HepG2 (cell line): Measurements from ENCODE around the gene TRPV2. TPM values are rescaled to one million over a fixed set of nuclear protein-coding genes. Genes with fewer than 3 reads are reported as not detected.

Source experiments
- ATAC-seq: fragments of 200-7000 bp; cut with Tn5 transposase; 3 replicates; pipeline ENCODE4 v1.9.1; 2020; ENCODE audit warnings: mild to moderate bottlenecking, moderate library complexity
- BruUV-seq: library from RNA; stranded (reverse); fragments of 400-500 nt; replicated peaks from 2 replicates; lab custom pipeline; 2021; lab: Mats Ljungman, UMichigan
- CTCF ChIA-PET: fragments of 300-600 bp; formaldehyde crosslinking; extraction: SDS; loops from one replicate; lab custom pipeline; 2021; ENCODE audit warnings: low total read pairs, inconsistent platforms, low intra/inter-chr PET ratio; lab: Yijun Ruan, JAX
- POLR2A ChIA-PET: fragments of 350-600 bp; sonication (Branson Sonifier 250); formaldehyde crosslinking; loops from one replicate; lab custom pipeline; 2020; ENCODE audit warnings: antibody characterized with exemption, inconsistent platforms; lab: Yijun Ruan, JAX
- DNase-seq: peaks from one replicate; pipeline ENCODE4 v3.0.0-alpha.2; 2015; ENCODE audit warnings: low spot score
- FAIRE-seq: peaks from 3 replicates; lab custom pipeline; 2011; peaks lifted over from hg19 to GRCh38; lab: Jason Lieb, UNC
- H2AFZ ChIP-seq: one replicate; pipeline ENCODE4 v1.6.1; 2011; ENCODE audit warnings: low read length, inconsistent platforms
- H3K27ac ChIP-seq: fragments of 300-600 bp; 3 replicates; pipeline ENCODE4 v1.8.0; 2011; ENCODE audit warnings: mixed run types, mild to moderate bottlenecking, mixed read lengths, low read length, inconsistent platforms; ENCODE audit not compliant: insufficient read depth; ENCODE audit errors: extremely low read length
- H3K27me3 ChIP-seq, 2 experiments: fragments of 200-600 bp in 1 of 2; 2 replicates in 1 of 2; 3 replicates in 1 of 2; pipeline versions ENCODE4 v1.6.0 to v1.8.0; 2011; ENCODE audit warnings: low read length in 2 of 2, mild to moderate bottlenecking in 2 of 2, moderate library complexity in 2 of 2, inconsistent platforms in 1 of 2; ENCODE audit not compliant: insufficient read depth in 2 of 2, control insufficient read depth in 1 of 2
- H3K36me3 ChIP-seq, 2 experiments: fragments of 200-600 bp in 1 of 2; replicated peaks in 1 of 2; 2 replicates in 1 of 2; 3 replicates in 1 of 2; pipeline versions ENCODE4 v1.5.1 to v1.8.0; 2011; ENCODE audit warnings: low read length in 2 of 2, inconsistent platforms in 1 of 2; ENCODE audit not compliant: insufficient read depth in 2 of 2, control insufficient read depth in 1 of 2
- H3K4me1 ChIP-seq: 2 replicates; pipeline ENCODE4 v1.5.1; 2012; ENCODE audit warnings: low read length, inconsistent platforms; ENCODE audit not compliant: insufficient read depth
- H3K4me2 ChIP-seq: 2 replicates; pipeline ENCODE4 v1.6.0; 2011; ENCODE audit warnings: low read depth, low read length, inconsistent platforms
- H3K4me3 ChIP-seq, 3 experiments: fragments of 200-600 bp in 1 of 3; sonication (generic), shearing (Covaris generic) in 1 of 3; replicated peaks in 1 of 3; 2 replicates each; pipeline ENCODE4 v1.5.1; 2011 to 2016; ENCODE audit warnings: low read length in 3 of 3, inconsistent platforms in 2 of 3, low read depth in 2 of 3, mild to moderate bottlenecking in 2 of 3, control low read depth in 1 of 3, mixed read lengths in 1 of 3; ENCODE audit not compliant: insufficient read depth in 1 of 3
- H3K79me2 ChIP-seq: one replicate; pipeline ENCODE4 v1.6.1; 2011; ENCODE audit warnings: low read length, inconsistent platforms; ENCODE audit not compliant: insufficient read depth
- H3K9ac ChIP-seq: 2 replicates; pipeline ENCODE4 v1.6.0; 2011; ENCODE audit warnings: mild to moderate bottlenecking, low read depth, low read length, inconsistent platforms; ENCODE audit not compliant: insufficient read depth
- H3K9me3 ChIP-seq: 2 replicates; pipeline ENCODE4 v1.5.1; 2012; ENCODE audit warnings: mild to moderate bottlenecking, low read length
- H4K20me1 ChIP-seq: 2 replicates; pipeline ENCODE4 v1.6.0; 2011; ENCODE audit warnings: inconsistent platforms, mild to moderate bottlenecking, low read length, moderate library complexity; ENCODE audit not compliant: insufficient read depth
- ARNT2 ChIP-seq: sonication (generic); formaldehyde crosslinking; IDR thresholded peaks from 2 replicates; pipeline ENCODE4 v1.8.0; 2022; ENCODE audit warnings: mild to moderate bottlenecking, low read depth, missing genetic modification reagents, moderate library complexity
- CREM ChIP-seq, 2 experiments: sonication (generic) in 1 of 2; formaldehyde crosslinking in 1 of 2; IDR thresholded peaks; 2 replicates each; pipeline versions ENCODE4 v1.4.0 to v1.6.1; 2016 to 2020; ENCODE audit warnings: antibody characterized with exemption in 1 of 2, mild to moderate bottlenecking in 1 of 2, missing genetic modification reagents in 1 of 2
- DMTF1 ChIP-seq: sonication (generic); formaldehyde crosslinking; IDR thresholded peaks from 2 replicates; pipeline ENCODE4 v1.4.0; 2020; ENCODE audit warnings: mild to moderate bottlenecking, missing genetic modification reagents
- EED ChIP-seq: sonication (generic); formaldehyde crosslinking; IDR thresholded peaks from 2 replicates; pipeline ENCODE4 v1.5.0; 2020; ENCODE audit warnings: mild to moderate bottlenecking, missing genetic modification reagents
- HNF4A ChIP-seq: sonication (generic); formaldehyde crosslinking; IDR thresholded peaks from 2 replicates; pipeline ENCODE4 v1.4.0; 2020; ENCODE audit warnings: missing genetic modification reagents
- NR2F1 ChIP-seq, 2 experiments: fragments of 450-650 bp in 1 of 2; formaldehyde crosslinking in 1 of 2; IDR thresholded peaks; 2 replicates each; pipeline versions ENCODE4 v1.5.0 to v1.6.1; 2016 to 2020; ENCODE audit warnings: mild to moderate bottlenecking in 1 of 2, missing compliant biosample characterization in 1 of 2, missing genetic modification reagents in 1 of 2, moderate library complexity in 1 of 2
- PPARG ChIP-seq: conservative IDR thresholded peaks from 2 replicates; pipeline ENCODE4 v1.6.1; 2016; ENCODE audit warnings: missing biosample characterization, missing genetic modification reagents
- RARA ChIP-seq: IDR thresholded peaks from 2 replicates; pipeline ENCODE4 v1.6.1; 2016; ENCODE audit warnings: missing genetic modification reagents, missing compliant biosample characterization
- RXRB ChIP-seq: IDR thresholded peaks from 2 replicates; pipeline ENCODE4 v1.6.1; 2016; ENCODE audit warnings: borderline replicate concordance, missing genetic modification reagents, missing compliant biosample characterization
- TAF1 ChIP-seq: sonication (generic); formaldehyde crosslinking; IDR thresholded peaks from 2 replicates; pipeline ENCODE4 v1.4.0; 2020; ENCODE audit warnings: missing genetic modification reagents
- TBL1XR1 ChIP-seq: fragments of 150-350 bp; IDR thresholded peaks from 2 replicates; pipeline ENCODE4 v1.6.1; 2014; ENCODE audit warnings: borderline replicate concordance, low read length; ENCODE audit not compliant: partially characterized antibody
- TEAD3 ChIP-seq: optimal IDR thresholded peaks from 2 replicates; pipeline ENCODE3; 2016; ENCODE audit warnings: borderline replicate concordance
- ZMAT3 ChIP-seq: sonication (generic); formaldehyde crosslinking; conservative IDR thresholded peaks from 2 replicates; pipeline ENCODE4 v1.7.0; 2021; ENCODE audit warnings: missing genetic modification reagents
- ZNF687 ChIP-seq: sonication (generic); formaldehyde crosslinking; IDR thresholded peaks from 2 replicates; pipeline ENCODE4 v1.5.1; 2020; ENCODE audit warnings: mild to moderate bottlenecking, missing genetic modification reagents, moderate library complexity
- WGBS: methylation state at CpG from one replicate; pipeline ENCODE4 v1.1.6; 2017; ENCODE audit warnings: low lambda C conversion rate; 5-methylcytosine and 5-hydroxymethylcytosine counted together
- in situ Hi-C: cut with HindIII; loops from 2 replicates; pipeline ENCODE4 v1.10.0; 2017; ENCODE audit warnings: low pct_unique_long_range_greater_than_20kb; ENCODE audit not compliant: extremely low pct_ligation_motif_present
- intact Hi-C: fragments of 100-400 bp; cut with micrococcal nuclease; formaldehyde crosslinking; loops from one replicate; pipeline ENCODE4 v1.10.0; 2022; ENCODE audit not compliant: unreplicated experiment
- polyA plus RNA-seq, 8 experiments: library from polyadenylated mRNA; depleted of rRNA in 3 of 8; stranded (reverse) in 7 of 8; unstranded in 1 of 8; fragments of >200 nt; fragmentation: Illumina TruSeq in 4 of 8; extraction: Trizol in 4 of 8; gene quantifications; 2 replicates each; pipeline versions ENCODE4 v1.2.1 to v1.2.3, GENCODE V29; 2011 to 2016; ENCODE audit warnings: low read depth in 4 of 8, missing spikeins in 1 of 8, mixed read lengths in 1 of 8; ENCODE audit not compliant: insufficient read depth in 1 of 8
- total RNA-seq, 5 experiments: library from RNA; depleted of rRNA; stranded (reverse); fragments of >200 nt; fragmentation: Illumina TruSeq; extraction: Trizol; gene quantifications; 2 replicates each; pipeline ENCODE4 v1.2.3, GENCODE V29; 2016; ENCODE audit warnings: low read depth in 1 of 5
- TF ChIP-seq, protein P1 (sequence below): sonication (generic); formaldehyde crosslinking; IDR thresholded peaks from 2 replicates; pipeline ENCODE4 v1.8.1; 2023; ENCODE audit warnings: mild to moderate bottlenecking, missing genetic modification reagents, borderline replicate concordance

The TRPV2 gene
- total and polyA plus RNA-seq, 2 of the 13 experiments (the other 11 are each of a cell fraction or from before 2014, with no cell fraction given), result 13.6 to 21.3 TPM

- TF ChIP-seq ZNF687 (CRISPR knock-in tag), result peak; percentile 52
- peak; percentile 32; the same call in 1 of the 2 replicates for TF ChIP-seq TAF1
These were observed 36.6 kb upstream of the TRPV2 start (continued) for GRCh38 chr17:16378636-16379282.

DNA sequence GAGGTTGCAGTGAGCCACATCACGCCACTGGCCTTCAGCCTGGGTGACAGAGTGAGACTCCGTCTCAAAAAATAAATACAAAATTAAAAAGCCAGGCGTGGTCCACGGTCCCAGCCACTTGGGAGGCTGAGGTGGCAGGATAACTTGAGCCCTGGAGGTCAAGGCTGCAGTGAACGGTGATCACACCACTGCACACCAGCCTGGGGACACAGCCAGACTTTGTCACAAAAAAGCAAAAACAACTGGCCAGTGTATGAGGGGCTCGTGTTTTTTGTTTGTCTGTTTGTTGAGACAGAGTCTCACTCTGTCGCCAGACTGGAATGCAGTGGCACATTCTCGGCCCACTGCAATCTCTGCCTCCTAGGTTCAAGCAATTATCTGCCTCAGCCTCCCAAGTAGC, 35.7 kb upstream of the TRPV2 start:
- peak overlapping the region in 1 of 3 experiments; percentile 40; a peak in 1 of 6 replicates for H3K4me3 ChIP-seq
- H3K9ac ChIP-seq, result no peak overlapping the region
- ChIA-PET POLR2A (interaction anchor here (1.5 to 2.0 kb wide), 8 partner anchors 13 to 62 kb away, joined by 5 to 45 read pairs (median 14); partner anchors contain the start of gene CENPV), CTCF (no interaction called here)
- H3K4me2 ChIP-seq, result peak overlapping the region; percentile 74
- peaks cover 70% of the 10 kb centered on the region for H3K4me1 ChIP-seq
- H3K79me2 ChIP-seq, result peaks cover 18% of the 10 kb centered on the region
- FAIRE-seq, result no peak
- peaks cover 21% of the 10 kb centered on the region for H4K20me1 ChIP-seq
- peak overlapping the region; percentile 29 for H3K27ac ChIP-seq
- peak; percentile 16; the same call in 2 of the 3 replicates for ATAC-seq
- H3K36me3 ChIP-seq, result peaks cover 7 to 11% of the 10 kb centered on the region in 2 experiments; a peak in 3 of 5 replicates
- 17% methylated on average over 6 of the region's 8 CpGs for WGBS
- H3K9me3 ChIP-seq, result no peaks in the 10 kb centered on the region
- BruUV-seq, result no TSS peak
- intact Hi-C loops (no loop called here), in situ Hi-C loops (loop anchor here (5.0 kb wide), 1 partner anchor 38 kb away; the partner anchor contains the start of gene TRPV2)
- no peaks in the 10 kb centered on the region; a peak in 1 of 5 replicates for H3K27me3 ChIP-seq
- no peak overlapping the region for H2AFZ ChIP-seq
- DNase-seq, result peak; percentile 49
- 0 out of 2 replicates have a peak, but pooled peaks have one; percentile 34 for TF ChIP-seq ARNT2
- TF ChIP-seq RARA, result peak; percentile 68
- 0 out of 2 replicates have a peak, but pooled peaks have one; percentile 10 for TF ChIP-seq HNF4A (CRISPR knock-in tag)
- TF ChIP-seq NR2F1 (CRISPR knock-in tag; IDR thresholded peaks at IDR 0.05), result peak in 1 of 2 experiments; percentile 13; a peak in 1 of 4 replicates
- TF ChIP-seq, protein P1, sequence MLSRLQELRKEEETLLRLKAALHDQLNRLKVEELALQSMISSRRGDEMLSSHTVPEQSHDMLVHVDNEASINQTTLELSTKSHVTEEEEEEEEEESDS (CRISPR knock-in tag), result no peak
- 0 out of 2 replicates have a peak, but pooled peaks have one; percentile 8 for TF ChIP-seq RXRB
- TF ChIP-seq PPARG (CRISPR knock-in tag), result no peak
- 0 out of 2 replicates have a peak, but pooled peaks have one; percentile 19 for TF ChIP-seq EED (CRISPR knock-in tag)
- TF ChIP-seq DMTF1 (CRISPR knock-in tag), result no peak
- no peak for TF ChIP-seq TBL1XR1
- peak; percentile 58 for TF ChIP-seq TEAD3 (CRISPR knock-in tag)
- TF ChIP-seq ZMAT3 (CRISPR knock-in tag), result no peak
- TF ChIP-seq CREM (IDR thresholded peaks at IDR 0.05), result no peak
- no peak for TF ChIP-seq CREM (CRISPR knock-in tag; IDR thresholded peaks at IDR 0.05)
